SK-N-SH treated with all-trans-retinoic acid at 6 μM for 48 hours (cell line): ENCODE data around the gene SNN.

Experiments used
- ATAC-seq: fragments of 200-7000 bp; cut with Tn5 transposase; 3 replicates; pipeline ENCODE4 v1.9.1; 2020; ENCODE audit warnings: mild to moderate bottlenecking, moderate library complexity
- ARNTL ChIP-seq: fragments of 450-650 bp; formaldehyde crosslinking; IDR thresholded peaks from 2 replicates; pipeline ENCODE4 v1.5.0; 2020; ENCODE audit warnings: low read depth, mild to moderate bottlenecking, moderate library complexity, borderline replicate concordance
- CSDC2 ChIP-seq: fragments of 250-450 bp; sonication (Bioruptor Pico); IDR thresholded peaks from 2 replicates; pipeline ENCODE4 v1.5.0; 2020; ENCODE audit warnings: mild to moderate bottlenecking, moderate library complexity
- ESRRG ChIP-seq: fragments of 250-450 bp; sonication (Bioruptor Pico); IDR thresholded peaks from 2 replicates; pipeline ENCODE4 v1.6.1; 2021; ENCODE audit warnings: mild to moderate bottlenecking
- GLIS3 ChIP-seq: fragments of 250-450 bp; sonication (Bioruptor Pico); IDR thresholded peaks from 2 replicates; pipeline ENCODE4 v1.5.0; 2020; ENCODE audit warnings: mild to moderate bottlenecking, moderate library complexity
- OSR1 ChIP-seq: fragments of 250-450 bp; sonication (Bioruptor Pico); IDR thresholded peaks from 2 replicates; pipeline ENCODE4 v1.8.0; 2022; ENCODE audit warnings: moderate library complexity, mild to moderate bottlenecking, inconsistent platforms
- POU6F1 ChIP-seq: fragments of 250-450 bp; sonication (Bioruptor Pico); IDR thresholded peaks from 2 replicates; pipeline ENCODE4 v1.8.0; 2021; ENCODE audit warnings: low read depth, mild to moderate bottlenecking, moderate library complexity, borderline replicate concordance
- PPARA ChIP-seq: fragments of 250-450 bp; sonication (Bioruptor Pico); IDR thresholded peaks from 2 replicates; pipeline ENCODE4 v1.5.0; 2020; ENCODE audit warnings: mild to moderate bottlenecking, borderline replicate concordance
- RARB ChIP-seq: fragments of 250-450 bp; sonication (Bioruptor Pico); IDR thresholded peaks from 2 replicates; pipeline ENCODE4 v1.8.0; 2021; ENCODE audit warnings: mild to moderate bottlenecking, moderate library complexity
- SNAI2 ChIP-seq: fragments of 250-450 bp; sonication (Bioruptor Pico); IDR thresholded peaks from 2 replicates; pipeline ENCODE4 v1.5.0; 2020; ENCODE audit warnings: mild to moderate bottlenecking, moderate library complexity
- TCF4 ChIP-seq: fragments of 250-450 bp; sonication (Bioruptor Pico); IDR thresholded peaks from 2 replicates; pipeline ENCODE4 v1.8.0; 2021; ENCODE audit warnings: mild to moderate bottlenecking, moderate library complexity, borderline replicate concordance
- TOX ChIP-seq: fragments of 250-450 bp; sonication (Bioruptor Pico); IDR thresholded peaks from 2 replicates; pipeline ENCODE4 v1.8.0; 2021; ENCODE audit warnings: mild to moderate bottlenecking, moderate library complexity, borderline replicate concordance
- ZC3H10 ChIP-seq: fragments of 250-450 bp; sonication (Bioruptor Pico); IDR thresholded peaks from 2 replicates; pipeline ENCODE4 v1.5.1; 2021; ENCODE audit warnings: mild to moderate bottlenecking, moderate library complexity
- ZNF565 ChIP-seq: fragments of 450-650 bp; formaldehyde crosslinking; conservative IDR thresholded peaks from 2 replicates; pipeline ENCODE4 v1.5.0; 2020; ENCODE audit warnings: low read depth, mild to moderate bottlenecking, moderate library complexity
- ZNF8 ChIP-seq: fragments of 450-650 bp; formaldehyde crosslinking; IDR thresholded peaks from 2 replicates; pipeline ENCODE4 v1.5.0; 2020; ENCODE audit warnings: mild to moderate bottlenecking, moderate library complexity
- TF ChIP-seq, protein P1 (sequence below): fragments of 250-450 bp; sonication (Bioruptor Pico); IDR thresholded peaks from 2 replicates; pipeline ENCODE4 v1.5.1; 2020; ENCODE audit warnings: low read depth, mild to moderate bottlenecking, moderate library complexity
- TF ChIP-seq, protein P2 (sequence below): fragments of 250-450 bp; sonication (Bioruptor Pico); IDR thresholded peaks from 2 replicates; pipeline ENCODE4 v1.5.1; 2021; ENCODE audit warnings: mild to moderate bottlenecking, moderate library complexity
- TF ChIP-seq, protein P3 (sequence below): fragments of 250-450 bp; sonication (Bioruptor Pico); IDR thresholded peaks from 2 replicates; pipeline ENCODE4 v1.8.0; 2020; ENCODE audit warnings: mild to moderate bottlenecking, moderate library complexity, borderline replicate concordance

Gene SNN

DNA sequence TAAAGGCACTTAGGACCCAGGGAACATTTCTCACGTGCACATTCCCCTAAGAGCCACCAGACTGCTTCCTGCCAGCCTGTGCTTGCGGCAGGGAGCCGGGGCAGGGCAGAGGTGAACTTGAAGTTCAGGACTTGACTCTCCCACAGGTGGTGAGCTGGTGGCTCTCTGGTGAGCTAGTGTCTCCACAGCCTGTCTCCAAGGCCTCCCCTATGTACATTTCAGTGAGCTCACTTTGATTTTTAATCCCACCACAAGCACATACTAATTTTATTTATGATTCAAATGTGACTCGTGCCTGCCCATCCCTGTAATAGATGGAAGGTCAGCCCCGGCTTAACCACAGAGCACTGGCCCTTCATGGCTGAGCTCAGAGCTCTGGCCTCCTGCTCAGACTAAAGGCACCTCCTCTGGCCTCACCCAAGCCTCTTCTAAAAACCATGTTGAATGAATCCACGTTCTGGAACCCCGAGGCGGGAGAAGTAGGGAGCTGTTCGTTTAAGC is 9.2 kb downstream of the SNN start:
- TF ChIP-seq RARB (CRISPR knock-in tag) (no peak), TCF4 (CRISPR knock-in tag) (no peak), ZNF565 (no peak), GLIS3 (no peak), ESRRG (CRISPR knock-in tag) (no peak), ZC3H10 (CRISPR knock-in tag) (no peak)
- TF ChIP-seq, protein P1, sequence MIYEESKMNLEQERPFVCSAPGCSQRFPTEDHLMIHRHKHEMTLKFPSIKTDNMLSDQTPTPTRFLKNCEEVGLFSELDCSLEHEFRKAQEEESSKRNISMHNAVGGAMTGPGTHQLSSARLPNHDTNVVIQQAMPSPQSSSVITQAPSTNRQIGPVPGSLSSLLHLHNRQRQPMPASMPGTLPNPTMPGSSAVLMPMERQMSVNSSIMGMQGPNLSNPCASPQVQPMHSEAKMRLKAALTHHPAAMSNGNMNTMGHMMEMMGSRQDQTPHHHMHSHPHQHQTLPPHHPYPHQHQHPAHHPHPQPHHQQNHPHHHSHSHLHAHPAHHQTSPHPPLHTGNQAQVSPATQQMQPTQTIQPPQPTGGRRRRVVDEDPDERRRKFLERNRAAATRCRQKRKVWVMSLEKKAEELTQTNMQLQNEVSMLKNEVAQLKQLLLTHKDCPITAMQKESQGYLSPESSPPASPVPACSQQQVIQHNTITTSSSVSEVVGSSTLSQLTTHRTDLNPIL, result no peak
- TF ChIP-seq, all 23 proteins: peak for 0
- no peak for ATAC-seq

DNA sequence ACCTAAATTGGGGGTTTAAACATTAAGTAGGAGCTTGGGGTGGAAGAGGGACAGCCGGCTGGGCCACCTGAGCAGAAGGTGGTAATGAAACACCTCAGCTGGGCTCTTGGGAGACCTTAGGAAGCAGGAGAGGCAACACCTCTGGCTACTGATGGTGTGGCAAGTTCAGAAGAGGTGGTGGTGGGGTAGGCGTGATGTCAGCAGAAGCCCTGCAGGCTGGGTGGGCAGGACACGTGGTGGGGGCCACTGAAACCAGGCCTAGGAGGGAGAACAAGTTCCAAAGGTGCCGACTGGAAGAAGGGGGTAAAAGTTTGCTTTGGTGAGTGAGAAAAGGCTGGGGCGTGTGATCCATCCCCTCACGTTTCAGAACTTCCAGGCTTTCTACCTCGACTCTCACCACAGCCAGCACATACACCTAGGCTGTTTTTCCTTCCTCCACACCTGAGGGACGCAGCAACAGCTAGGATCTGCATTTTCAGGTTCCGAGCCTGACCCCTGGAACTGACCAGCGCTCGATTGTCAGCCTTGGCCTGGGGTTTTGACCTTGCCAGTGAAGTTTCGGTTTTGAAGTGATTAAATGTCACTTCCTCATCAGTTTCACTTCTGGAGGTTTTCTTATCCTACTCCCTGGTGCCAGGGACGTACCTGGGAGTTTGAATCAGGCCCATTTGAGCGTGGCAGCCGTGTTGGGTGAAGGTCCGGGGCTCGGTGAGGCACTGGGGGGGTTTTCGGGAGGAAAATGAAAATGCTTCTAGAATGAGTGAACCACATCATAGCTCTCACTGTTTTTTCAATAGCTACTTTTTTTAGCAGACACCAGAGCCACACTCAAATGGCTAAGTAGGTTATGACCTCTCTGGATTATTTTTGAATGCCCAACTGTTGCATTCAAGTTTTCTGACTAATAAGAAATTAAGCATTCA is 10.0 kb downstream of the SNN start:
- TF ChIP-seq TOX (CRISPR knock-in tag), result no peak
- TF ChIP-seq OSR1 (CRISPR knock-in tag), result no peak
- no peak for TF ChIP-seq SNAI2 (CRISPR knock-in tag)
- no peak for TF ChIP-seq ARNTL (CRISPR knock-in tag)
- TF ChIP-seq, protein P2, sequence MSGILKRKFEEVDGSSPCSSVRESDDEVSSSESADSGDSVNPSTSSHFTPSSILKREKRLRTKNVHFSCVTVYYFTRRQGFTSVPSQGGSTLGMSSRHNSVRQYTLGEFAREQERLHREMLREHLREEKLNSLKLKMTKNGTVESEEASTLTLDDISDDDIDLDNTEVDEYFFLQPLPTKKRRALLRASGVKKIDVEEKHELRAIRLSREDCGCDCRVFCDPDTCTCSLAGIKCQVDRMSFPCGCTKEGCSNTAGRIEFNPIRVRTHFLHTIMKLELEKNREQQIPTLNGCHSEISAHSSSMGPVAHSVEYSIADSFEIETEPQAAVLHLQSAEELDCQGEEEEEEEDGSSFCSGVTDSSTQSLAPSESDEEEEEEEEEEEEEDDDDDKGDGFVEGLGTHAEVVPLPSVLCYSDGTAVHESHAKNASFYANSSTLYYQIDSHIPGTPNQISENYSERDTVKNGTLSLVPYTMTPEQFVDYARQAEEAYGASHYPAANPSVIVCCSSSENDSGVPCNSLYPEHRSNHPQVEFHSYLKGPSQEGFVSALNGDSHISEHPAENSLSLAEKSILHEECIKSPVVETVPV (CRISPR knock-in tag), result no peak
- no peak for TF ChIP-seq CSDC2 (CRISPR knock-in tag)
- TF ChIP-seq, protein P3, sequence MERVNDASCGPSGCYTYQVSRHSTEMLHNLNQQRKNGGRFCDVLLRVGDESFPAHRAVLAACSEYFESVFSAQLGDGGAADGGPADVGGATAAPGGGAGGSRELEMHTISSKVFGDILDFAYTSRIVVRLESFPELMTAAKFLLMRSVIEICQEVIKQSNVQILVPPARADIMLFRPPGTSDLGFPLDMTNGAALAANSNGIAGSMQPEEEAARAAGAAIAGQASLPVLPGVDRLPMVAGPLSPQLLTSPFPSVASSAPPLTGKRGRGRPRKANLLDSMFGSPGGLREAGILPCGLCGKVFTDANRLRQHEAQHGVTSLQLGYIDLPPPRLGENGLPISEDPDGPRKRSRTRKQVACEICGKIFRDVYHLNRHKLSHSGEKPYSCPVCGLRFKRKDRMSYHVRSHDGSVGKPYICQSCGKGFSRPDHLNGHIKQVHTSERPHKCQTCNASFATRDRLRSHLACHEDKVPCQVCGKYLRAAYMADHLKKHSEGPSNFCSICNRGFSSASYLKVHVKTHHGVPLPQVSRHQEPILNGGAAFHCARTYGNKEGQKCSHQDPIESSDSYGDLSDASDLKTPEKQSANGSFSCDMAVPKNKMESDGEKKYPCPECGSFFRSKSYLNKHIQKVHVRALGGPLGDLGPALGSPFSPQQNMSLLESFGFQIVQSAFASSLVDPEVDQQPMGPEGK, result no peak
- no peak for TF ChIP-seq RARB (CRISPR knock-in tag)
- TF ChIP-seq, all 23 proteins: peak for 0
- no peak for ATAC-seq

- ATAC-seq, result no peak
- no peak for TF ChIP-seq SNAI2 (CRISPR knock-in tag)
- TF ChIP-seq, protein P3, result no peak
- no peak for TF ChIP-seq ZNF8 (CRISPR knock-in tag)
- TF ChIP-seq OSR1 (CRISPR knock-in tag), result no peak
Measured at GRCh38 chr16:11679250-11679649, 11.0 kb downstream of the SNN start.

GRCh38 chr16:11679941-11680911 is 12.0 kb downstream of the SNN start:
- no peak for ATAC-seq
- TF ChIP-seq POU6F1 (CRISPR knock-in tag) (no peak), ARNTL (CRISPR knock-in tag) (no peak), ZNF8 (CRISPR knock-in tag) (no peak), GLIS3 (no peak), PPARA (no peak), ESRRG (CRISPR knock-in tag) (no peak)
